ENCODE results near the gene DUOX1. TPM values are rescaled to one million over a fixed set of nuclear protein-coding genes. Genes with fewer than 3 reads are reported as not detected.

Gene DUOX1
- total and polyA plus RNA-seq, 9 of the 15 experiments (the other 6 are each of a cell fraction or from before 2014, with no cell fraction given): 0.01 to 0.22 (median 0.01) TPM; not detected in 6

GRCh38 chr15:45200001-45200798 lies 70.4 kb downstream of the DUOX1 start (continued):
- TF ChIP-seq HNRNPL (IDR thresholded peaks at IDR 0.05; ENCODE audit: low read depth, low read length) (no peak), MTA3 (IDR thresholded peaks at IDR 0.05; ENCODE audit: borderline replicate concordance) (peak; percentile 66; the same call in 1 of the 2 replicates), ZNF586 (CRISPR knock-in tag; conservative IDR thresholded peaks at IDR 0.05) (no peak), GABPA (tag; conservative IDR thresholded peaks at IDR 0.05; ENCODE audit: low read depth) (no peak), PYGO2 (tag; IDR thresholded peaks at IDR 0.05) (no peak), ZNF140 (CRISPR knock-in tag; IDR thresholded peaks at IDR 0.05) (no peak), NELFE (IDR thresholded peaks at IDR 0.05; ENCODE audit: insufficient read depth, insufficient read length) (no peak), ZBED1 (IDR thresholded peaks at IDR 0.05) (no peak), MLX (CRISPR knock-in tag; conservative IDR thresholded peaks at IDR 0.05) (no peak), C11orf30 (IDR thresholded peaks at IDR 0.05; ENCODE audit: low read depth) (peak; percentile 53), ZNF184 (CRISPR knock-in tag; IDR thresholded peaks at IDR 0.05) (no peak), GATAD2B (IDR thresholded peaks at IDR 0.05; ENCODE audit: borderline replicate concordance) (peak; percentile 43; the same call in 1 of the 2 replicates), CTCFL (IDR thresholded peaks at IDR 0.05; ENCODE audit: borderline replicate concordance, insufficient read depth, low read depth, low read length, poor library complexity, severe bottlenecking) (no peak), ZNF197 (CRISPR knock-in tag; IDR thresholded peaks at IDR 0.05; ENCODE audit: low read depth) (no peak), SP1 (CRISPR knock-in tag; IDR thresholded peaks at IDR 0.05) (peak; percentile 99), NR1H2 (CRISPR knock-in tag; IDR thresholded peaks at IDR 0.05) (no peak), E2F3 (CRISPR knock-in tag; IDR thresholded peaks at IDR 0.05) (no peak), RBM34 (IDR thresholded peaks at IDR 0.05; ENCODE audit: borderline replicate concordance, insufficient read depth, low read length) (no peak), ILF3 (IDR thresholded peaks at IDR 0.05; ENCODE audit: borderline replicate concordance) (no peak), GTF2F1 (IDR thresholded peaks at IDR 0.05; ENCODE audit: low read depth, low read length) (peak; percentile 66; the same call in 1 of the 2 replicates), CREBBP (IDR thresholded peaks at IDR 0.05; ENCODE audit: low read depth, low read length) (no peak), ARID3A (IDR thresholded peaks at IDR 0.05; ENCODE audit: borderline replicate concordance, low read depth, low read length) (peak; percentile 79), KHSRP (IDR thresholded peaks at IDR 0.05) (no peak), ZNF133 (CRISPR knock-in tag; IDR thresholded peaks at IDR 0.05) (no peak), XRCC3 (IDR thresholded peaks at IDR 0.05) (no peak)
